H9 (cell line): ENCODE results near the gene KAT2B. TPM values are rescaled to one million over a fixed set of nuclear protein-coding genes. Genes with fewer than 3 reads are reported as not detected.

Experiments used
- DNase-seq: peaks from one replicate; pipeline ENCODE4 v3.0.0-alpha.2; 2017
- H2AFZ ChIP-seq: one replicate; pipeline ENCODE4 v1.6.1; 2013; ENCODE audit warnings: mild to moderate bottlenecking, low read length, control low read depth, moderate library complexity
- H2AK5ac ChIP-seq: 2 replicates; pipeline ENCODE4 v1.6.1; 2013; ENCODE audit warnings: low read length, control low read depth, mixed read lengths; ENCODE audit not compliant: insufficient read length
- H2BK120ac ChIP-seq: one replicate; pipeline ENCODE4 v1.6.1; 2013; ENCODE audit warnings: low read depth, mild to moderate bottlenecking, low read length, control low read depth, inconsistent platforms; ENCODE audit not compliant: poor library complexity, severe bottlenecking
- H2BK12ac ChIP-seq: 2 replicates; pipeline ENCODE4 v1.6.1; 2013; ENCODE audit warnings: low read length, control low read depth, mixed read lengths, low read depth; ENCODE audit not compliant: insufficient read length
- H2BK15ac ChIP-seq: 2 replicates; pipeline ENCODE4 v1.6.1; 2013; ENCODE audit warnings: low read depth, low read length, control low read depth
- H2BK20ac ChIP-seq: one replicate; pipeline ENCODE4 v1.6.1; 2013; ENCODE audit warnings: low read depth, mild to moderate bottlenecking, low read length, control low read depth, inconsistent platforms; ENCODE audit not compliant: poor library complexity, severe bottlenecking
- H2BK5ac ChIP-seq: 2 replicates; pipeline ENCODE4 v1.6.1; 2013; ENCODE audit warnings: low read length, control low read depth, mixed read lengths; ENCODE audit not compliant: insufficient read length
- H3K14ac ChIP-seq: 2 replicates; pipeline ENCODE4 v1.6.1; 2013; ENCODE audit warnings: low read length, control low read depth; ENCODE audit not compliant: insufficient read depth
- H3K18ac ChIP-seq: 2 replicates; pipeline ENCODE4 v1.6.1; 2013; ENCODE audit warnings: low read depth, mild to moderate bottlenecking, mixed read lengths, low read length, control low read depth; ENCODE audit not compliant: insufficient read length
- H3K23ac ChIP-seq: 2 replicates; pipeline ENCODE4 v1.6.1; 2013; ENCODE audit warnings: low read length, control low read depth, mixed read lengths, low read depth; ENCODE audit not compliant: insufficient read length
- H3K23me2 ChIP-seq: 2 replicates; pipeline ENCODE4 v1.6.1; 2013; ENCODE audit warnings: low read depth, mild to moderate bottlenecking, mixed read lengths, low read length, control low read depth; ENCODE audit not compliant: insufficient read length, poor library complexity, severe bottlenecking
- H3K27ac ChIP-seq: 2 replicates; pipeline ENCODE4 v1.5.1; 2013; ENCODE audit warnings: low read length, control low read depth, mixed read lengths, low read depth; ENCODE audit not compliant: insufficient read length
- H3K27me3 ChIP-seq: 2 replicates; pipeline ENCODE4 v1.6.1; 2013; ENCODE audit warnings: low read length, control low read depth, inconsistent platforms; ENCODE audit not compliant: insufficient read depth
- H3K4ac ChIP-seq: 2 replicates; pipeline ENCODE4 v1.6.1; 2013; ENCODE audit warnings: low read depth, mild to moderate bottlenecking, control low read depth, inconsistent platforms, low read length, moderate library complexity
- H3K4me1 ChIP-seq: 2 replicates; pipeline ENCODE4 v1.6.1; 2013; ENCODE audit warnings: low read length, control low read depth, inconsistent platforms; ENCODE audit not compliant: insufficient read depth
- H3K4me2 ChIP-seq: 2 replicates; pipeline ENCODE4 v1.6.1; 2013; ENCODE audit warnings: low read length, control low read depth, mixed read lengths; ENCODE audit not compliant: insufficient read length, insufficient read depth
- H3K56ac ChIP-seq: 2 replicates; pipeline ENCODE4 v1.6.1; 2013; ENCODE audit warnings: low read depth, mild to moderate bottlenecking, mixed read lengths, low read length, control low read depth; ENCODE audit not compliant: insufficient read length
- H3K79me1 ChIP-seq: 2 replicates; pipeline ENCODE4 v1.6.1; 2013; ENCODE audit warnings: low read depth, mild to moderate bottlenecking, moderate library complexity, low read length, control low read depth, inconsistent platforms; ENCODE audit not compliant: insufficient read depth, poor library complexity, severe bottlenecking
- H3K79me2 ChIP-seq: 2 replicates; pipeline ENCODE4 v1.6.1; 2013; ENCODE audit warnings: low read length, control low read depth, inconsistent platforms; ENCODE audit not compliant: insufficient read depth
- H3K9ac ChIP-seq: 2 replicates; pipeline ENCODE4 v1.6.1; 2013; ENCODE audit warnings: low read length, control low read depth, mixed read lengths; ENCODE audit not compliant: insufficient read length; ENCODE audit errors: extremely low read depth
- H3K9me3 ChIP-seq: one replicate; pipeline ENCODE4 v1.6.1; 2013; ENCODE audit warnings: low read depth, low read length, inconsistent platforms; ENCODE audit not compliant: control insufficient read depth
- H3T11ph ChIP-seq: one replicate; pipeline ENCODE4 v1.6.1; 2013; ENCODE audit warnings: mild to moderate bottlenecking, low read length, control low read depth, inconsistent platforms
- H4K20me1 ChIP-seq: one replicate; pipeline ENCODE4 v1.6.1; 2013; ENCODE audit not compliant: control insufficient read depth, insufficient read length, insufficient read depth
- H4K5ac ChIP-seq: 2 replicates; pipeline ENCODE4 v1.6.1; 2013; ENCODE audit warnings: low read depth, mild to moderate bottlenecking, mixed read lengths, low read length, control low read depth; ENCODE audit not compliant: insufficient read length
- H4K8ac ChIP-seq: replicated peaks from 2 replicates; pipeline ENCODE4 v1.6.1; 2013; ENCODE audit warnings: low read length, control low read depth, mixed read lengths, low read depth; ENCODE audit not compliant: insufficient read length
- H4K91ac ChIP-seq: 2 replicates; pipeline ENCODE4 v1.6.1; 2013; ENCODE audit warnings: low read depth, mild to moderate bottlenecking, moderate library complexity, mixed read lengths, low read length, control low read depth; ENCODE audit not compliant: insufficient read length
- H3K27ac Mint-ChIP-seq, 3 experiments: 2 replicates in 2 of 3; 3 replicates in 1 of 3; pipeline ENCODE4 v1.8.0; 2020 to 2021; ENCODE audit warnings: mixed read lengths in 3 of 3, mild to moderate bottlenecking in 1 of 3, moderate library complexity in 1 of 3
- H3K27me3 Mint-ChIP-seq: 2 replicates; pipeline ENCODE4 v1.8.0; 2021; ENCODE audit warnings: low read depth, mild to moderate bottlenecking, moderate library complexity, mixed read lengths
- H3K36me3 Mint-ChIP-seq, 3 experiments: 2 replicates in 2 of 3; 3 replicates in 1 of 3; pipeline ENCODE4 v1.8.0; 2020 to 2021; ENCODE audit warnings: low read depth in 3 of 3, mixed read lengths in 3 of 3; ENCODE audit not compliant: insufficient read depth in 1 of 3
- H3K4me1 Mint-ChIP-seq, 2 experiments: 2 replicates each; pipeline ENCODE4 v1.8.0; 2020; ENCODE audit warnings: mixed read lengths in 2 of 2
- H3K4me3 Mint-ChIP-seq, 2 experiments: 2 replicates in 1 of 2; 3 replicates in 1 of 2; pipeline ENCODE4 v1.8.0; 2020 to 2021; ENCODE audit warnings: mild to moderate bottlenecking in 2 of 2, mixed read lengths in 2 of 2, moderate library complexity in 1 of 2
- H3K9me3 Mint-ChIP-seq, 2 experiments: 2 replicates in 1 of 2; 3 replicates in 1 of 2; pipeline ENCODE4 v1.8.0; 2020; ENCODE audit warnings: mild to moderate bottlenecking in 2 of 2, mixed read lengths in 2 of 2, moderate library complexity in 1 of 2
- CTCF ChIP-seq: fragments of 200-600 bp; sonication (generic); conservative IDR thresholded peaks from 3 replicates; pipeline ENCODE4 v1.8.0; 2021; ENCODE audit warnings: antibody characterized with exemption, mild to moderate bottlenecking
- WGBS: extraction: QIAGEN DNeasy Blood & Tissue Kit; methylation state at CpG from one replicate; pipeline ENCODE4 v1.1.7; 2013; ENCODE audit warnings: missing lambda C conversion rate, low lambda C conversion rate, mixed read lengths; ENCODE audit not compliant: insufficient read length; ENCODE audit errors: extremely low coverage; 5-methylcytosine and 5-hydroxymethylcytosine counted together
- total RNA-seq: library from RNA; stranded (reverse); gene quantifications from 2 replicates; pipeline ENCODE4 v1.2.1, GENCODE V29; 2021

KAT2B gene
- total RNA-seq, 1 experiment from 2014 or later, result 6.3 TPM

- no peak overlapping the region for H3K4me3 Mint-ChIP-seq
- H2AFZ ChIP-seq, result no peak overlapping the region
- no peaks in the 10 kb centered on the region for H3K79me1 ChIP-seq
- H3T11ph ChIP-seq, result no peak overlapping the region
- no peak overlapping the region for H3K14ac ChIP-seq
- no peak overlapping the region for H3K4ac ChIP-seq
- H4K8ac ChIP-seq, result no peak overlapping the region
- H3K9me3 ChIP-seq, result no peaks in the 10 kb centered on the region
- no peak overlapping the region for H4K91ac ChIP-seq
- H3K4me1 Mint-ChIP-seq, result peaks cover 12 to 15% of the 10 kb centered on the region in 2 experiments
- H2BK12ac ChIP-seq, result no peak overlapping the region
- H2BK120ac ChIP-seq, result no peak overlapping the region
- H3K9ac ChIP-seq, result no peak overlapping the region
- DNase-seq, result no peak
- H3K27ac Mint-ChIP-seq, result no peak overlapping the region
- H3K9me3 Mint-ChIP-seq, result no peaks in the 10 kb centered on the region
- no peaks in the 10 kb centered on the region for H3K27me3 Mint-ChIP-seq
- no peak overlapping the region for H3K27ac ChIP-seq
- TF ChIP-seq CTCF, result no peak
- no peak overlapping the region for H2BK5ac ChIP-seq
- H3K79me2 ChIP-seq, result no peaks in the 10 kb centered on the region
- H3K56ac ChIP-seq, result no peak overlapping the region
- H2AK5ac ChIP-seq, result no peak overlapping the region
- H3K4me2 ChIP-seq, result no peak overlapping the region
- WGBS, result no CpG with 5 or more reads among the region's 4 CpGs
- H4K20me1 ChIP-seq, result no peaks in the 10 kb centered on the region
- no peak overlapping the region for H4K5ac ChIP-seq
- no peaks in the 10 kb centered on the region for H3K27me3 ChIP-seq
- H2BK20ac ChIP-seq, result no peak overlapping the region
- H3K18ac ChIP-seq, result no peak overlapping the region
- no peaks in the 10 kb centered on the region for H3K23me2 ChIP-seq
- no peak overlapping the region for H2BK15ac ChIP-seq
- no peaks in the 10 kb centered on the region for H3K4me1 ChIP-seq
- no peaks in the 10 kb centered on the region for H3K36me3 Mint-ChIP-seq
- H3K23ac ChIP-seq, result no peak overlapping the region
Measured at GRCh38 chr3:20027136-20027535, 13.1 kb upstream of the KAT2B start.
